Measurements from ENCODE around the gene LRRFIP2. TPM values are rescaled to one million over a fixed set of nuclear protein-coding genes. Genes with fewer than 3 reads are reported as not detected.

Gene LRRFIP2
- total RNA-seq, 4 donors from 2014 or later: 152 to 166 (median 152) TPM

GRCh38 chr3:37129871-37130270 lies 44.5 kb downstream of the LRRFIP2 start:
- no peaks in the 10 kb centered on the region for H3K27me3 ChIP-seq
- no peak overlapping the region for H3K4me3 ChIP-seq
- DNase-seq: no peak
- TF ChIP-seq POLR2A (IDR thresholded peaks at IDR 0.05): no peak
- no peak for TF ChIP-seq CTCF (IDR thresholded peaks at IDR 0.05)
- H3K36me3 ChIP-seq: no peaks in the 10 kb centered on the region
- peaks cover 0 to 37% (median under 1%) of the 10 kb centered on the region in 4 donors for H3K4me1 ChIP-seq
- H3K9me3 ChIP-seq: no peaks in the 10 kb centered on the region
- H3K27ac ChIP-seq: peak overlapping the region in 1 of 4 donors; percentile 85

GRCh38 chr3:37127340-37127739 lies 47.0 kb downstream of the LRRFIP2 start:
- no peak for DNase-seq
- TF ChIP-seq CTCF (IDR thresholded peaks at IDR 0.05): no peak
- TF ChIP-seq POLR2A (IDR thresholded peaks at IDR 0.05): no peak
- Histone ChIP-seq H3K9me3 (no peaks in the 10 kb centered on the region), H3K27me3 (no peaks in the 10 kb centered on the region), H3K4me1 (peaks cover 0 to 37% (median 3%) of the 10 kb centered on the region in 4 donors), H3K36me3 (peaks cover 0 to 4% (median 0%) of the 10 kb centered on the region in 3 donors), H3K27ac (peak overlapping the region in 2 of 4 donors; percentile 28 to 35), H3K4me3 (no peak overlapping the region)

DNA sequence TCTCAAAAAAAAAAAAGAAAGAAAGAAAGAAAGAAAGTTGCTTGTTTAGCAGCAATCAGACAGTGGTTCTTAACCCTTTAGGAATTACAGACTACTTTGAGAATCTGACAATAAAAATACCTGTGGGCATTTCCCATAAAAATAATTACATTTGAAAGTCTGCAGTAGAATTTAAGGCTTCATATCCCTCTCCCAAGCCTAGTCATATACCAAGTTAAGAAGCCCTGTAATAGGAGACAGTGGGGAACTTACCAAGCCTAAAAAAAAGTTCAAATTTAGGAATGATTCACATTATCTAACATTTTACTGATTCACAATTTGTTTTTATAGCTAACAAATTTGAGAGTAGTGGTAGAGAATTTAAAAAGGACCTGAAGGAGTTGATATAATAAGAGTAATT lies 47.5 kb downstream of the LRRFIP2 start:
- no peaks in the 10 kb centered on the region for H3K9me3 ChIP-seq
- DNase-seq: no peak
- H3K4me3 ChIP-seq: no peak overlapping the region
- H3K27me3 ChIP-seq: no peaks in the 10 kb centered on the region
- H3K36me3 ChIP-seq: peaks cover 0 to 4% (median 0%) of the 10 kb centered on the region in 3 donors
- peak overlapping the region in 2 of 4 donors; percentile 28 to 35 for H3K27ac ChIP-seq
- H3K4me1 ChIP-seq: peaks cover 0 to 32% (median 3%) of the 10 kb centered on the region in 4 donors
- no peak for TF ChIP-seq POLR2A (IDR thresholded peaks at IDR 0.05)
- TF ChIP-seq CTCF (IDR thresholded peaks at IDR 0.05): no peak

- Histone ChIP-seq H3K27ac (peak overlapping the region in 2 of 4 donors; percentile 28 to 54), H3K36me3 (peaks cover 0 to 4% (median 0%) of the 10 kb centered on the region in 3 donors), H3K9me3 (no peaks in the 10 kb centered on the region), H3K27me3 (no peaks in the 10 kb centered on the region), H3K4me3 (no peak overlapping the region), H3K4me1 (peaks cover 0 to 23% (median 3%) of the 10 kb centered on the region in 4 donors)
- DNase-seq: no peak
- no peak for TF ChIP-seq POLR2A (IDR thresholded peaks at IDR 0.05)
- TF ChIP-seq CTCF (IDR thresholded peaks at IDR 0.05): no peak
Measured at GRCh38 chr3:37125195-37126073, 48.9 kb downstream of the LRRFIP2 start.

GRCh38 chr3:37124435-37124834 lies 49.9 kb downstream of the LRRFIP2 start:
- Histone ChIP-seq H3K27me3 (no peaks in the 10 kb centered on the region), H3K4me1 (peaks cover 0 to 16% (median 3%) of the 10 kb centered on the region in 4 donors), H3K4me3 (no peak overlapping the region), H3K9me3 (no peaks in the 10 kb centered on the region), H3K27ac (no peak overlapping the region), H3K36me3 (peaks cover 0 to 4% (median 0%) of the 10 kb centered on the region in 3 donors)
- TF ChIP-seq POLR2A (IDR thresholded peaks at IDR 0.05): no peak
- no peak for TF ChIP-seq CTCF (IDR thresholded peaks at IDR 0.05)
- no peak for DNase-seq
